Activated CD4-positive, CD25-positive, alpha-beta regulatory T cell (primary cell): ENCODE measurements around the gene CCS.
"Not testable (repeated sequence)": the region's sequence is repeated elsewhere in the genome, so short reads cannot be mapped to it uniquely, and the experiment has no call there.

Experiments
- DNase-seq, 4 experiments: peaks; one replicate each; lab custom pipeline; 2025; lab: John Stamatoyannopoulos, UW

CCS gene

GRCh38 chr11:66592457-66593302 is at the start of gene CCS, which contains the start of gene CCDC87:
TSS of gene CCS (plus strand) at chr11:66593185. CDS start at chr11:66593262, 77 bp downstream.
TSS of gene CCDC87 (minus strand) at chr11:66593063. CDS start at chr11:66593015, 48 bp downstream.
- DNase-seq = peak; percentile 96 to 99 (median 96)

- DNase-seq = peak in 3 of 4 experiments; percentile 13 to 57 (median 54)
Measured at GRCh38 chr11:66543263-66544107, 49.5 kb upstream of the CCS start.

- not testable (repeated sequence) for DNase-seq
Measured at GRCh38 chr11:66544952-66545351, 48.0 kb upstream of the CCS start.

DNA sequence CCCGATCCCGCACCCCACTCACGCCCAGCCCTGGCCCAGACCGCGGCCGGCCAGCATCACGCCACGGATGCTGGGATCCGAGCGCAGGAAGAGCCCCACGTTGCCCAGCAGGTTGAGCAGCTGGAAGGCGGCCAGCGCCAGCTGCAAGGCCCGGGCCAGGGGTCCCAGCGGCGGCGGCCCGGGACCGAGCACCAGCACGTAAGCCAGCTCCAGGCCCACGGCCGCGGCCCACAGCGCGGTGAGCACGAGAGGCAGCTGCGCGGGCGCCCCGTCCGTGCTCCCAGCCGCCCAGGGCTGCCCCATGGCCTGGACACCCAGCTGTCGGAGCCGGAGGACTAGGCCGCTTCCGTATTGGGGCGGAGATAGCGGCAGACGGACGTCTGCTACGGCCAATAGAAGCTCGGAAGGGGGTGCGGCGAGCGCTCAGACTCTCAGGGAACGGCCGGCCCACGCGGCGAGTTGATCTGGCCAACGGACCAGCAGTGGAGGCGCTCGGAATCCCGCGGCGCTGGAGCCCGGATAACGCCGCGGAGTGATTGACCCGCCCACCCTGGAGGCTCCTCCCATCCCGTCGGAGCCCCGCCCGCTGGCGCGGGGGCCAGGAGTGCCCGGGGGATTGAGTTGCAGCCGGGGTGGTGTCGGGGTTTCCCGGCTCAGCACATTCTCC is 47.2 kb upstream of the CCS start, which contains the start of gene ZDHHC24:
ZDHHC24 (minus strand) TSS at position 348 of the 667 bp plus-strand sequence; CDS start at position 303, 45 bp downstream.
- DNase-seq = peak; percentile 45 to 79 (median 68)

DNA sequence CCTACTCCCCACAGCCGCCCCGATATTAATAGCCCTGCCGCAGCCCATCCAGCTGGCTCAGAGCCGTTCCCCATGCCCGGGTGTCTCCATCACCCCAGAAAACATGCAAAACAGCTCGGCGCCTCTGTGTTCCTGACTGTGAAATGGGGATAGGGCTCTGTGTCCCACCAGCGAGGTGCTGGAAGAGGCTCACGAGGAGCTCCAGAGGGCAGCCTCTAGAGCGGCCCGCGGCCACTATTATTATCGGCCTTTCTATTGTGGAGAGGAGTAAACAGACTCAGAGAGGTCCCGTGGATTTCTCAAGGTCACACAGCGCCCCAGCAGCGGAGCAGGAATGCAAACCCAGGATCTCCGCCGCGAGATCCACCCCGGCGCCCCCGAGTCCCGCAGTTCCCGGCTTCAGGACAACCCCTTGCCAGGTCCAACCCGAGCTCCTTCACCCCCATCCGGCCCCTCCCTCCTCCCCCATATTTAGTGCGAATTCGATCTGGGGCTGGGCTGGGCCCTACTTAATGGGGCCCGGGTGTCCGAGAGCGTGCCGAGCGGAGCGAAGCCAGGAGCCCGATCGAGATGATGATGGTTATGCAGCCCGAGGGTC is 46.5 kb upstream of the CCS start, which contains the start of gene ACTN3:
ACTN3 (plus strand) TSS at position 536 of the 598 bp plus-strand sequence; CDS start at position 571, 35 bp downstream.
- DNase-seq = no peak

DNA sequence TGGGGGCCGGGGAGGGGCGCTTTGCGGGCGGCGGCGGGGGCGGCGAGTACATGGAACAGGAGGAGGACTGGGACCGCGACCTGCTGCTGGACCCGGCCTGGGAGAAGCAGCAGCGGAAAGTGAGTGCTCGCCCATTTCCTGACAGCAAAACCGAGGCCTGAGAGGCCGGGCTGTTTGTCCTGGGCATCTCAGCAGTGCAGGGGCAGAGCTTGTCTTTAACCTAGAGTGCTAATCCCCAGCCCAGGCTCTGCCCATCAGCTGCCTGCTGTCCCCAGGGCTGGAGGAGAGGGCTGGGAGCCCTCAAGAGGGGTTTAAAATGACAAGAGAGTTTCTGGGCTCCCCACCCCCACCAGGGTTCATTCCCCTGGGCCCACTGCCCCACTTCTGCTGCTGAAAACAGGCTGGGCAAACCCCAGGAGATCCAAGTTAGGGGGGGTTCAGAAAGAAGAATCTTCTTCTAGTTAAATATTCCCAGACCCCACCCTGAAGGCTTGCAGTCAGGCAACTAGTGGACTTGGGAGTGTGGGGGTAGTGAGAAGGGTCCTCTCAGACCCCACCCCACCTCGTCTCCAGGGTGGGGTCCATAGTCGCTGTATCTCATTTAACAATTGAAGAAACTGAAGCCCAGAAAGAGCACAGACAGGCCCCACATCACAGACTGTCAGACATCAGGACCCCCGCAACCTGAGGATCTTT is 45.9 kb upstream of the CCS start:
- no peak for DNase-seq

GRCh38 chr11:66547662-66548009 is 45.3 kb upstream of the CCS start:
- no peak for DNase-seq

DNA sequence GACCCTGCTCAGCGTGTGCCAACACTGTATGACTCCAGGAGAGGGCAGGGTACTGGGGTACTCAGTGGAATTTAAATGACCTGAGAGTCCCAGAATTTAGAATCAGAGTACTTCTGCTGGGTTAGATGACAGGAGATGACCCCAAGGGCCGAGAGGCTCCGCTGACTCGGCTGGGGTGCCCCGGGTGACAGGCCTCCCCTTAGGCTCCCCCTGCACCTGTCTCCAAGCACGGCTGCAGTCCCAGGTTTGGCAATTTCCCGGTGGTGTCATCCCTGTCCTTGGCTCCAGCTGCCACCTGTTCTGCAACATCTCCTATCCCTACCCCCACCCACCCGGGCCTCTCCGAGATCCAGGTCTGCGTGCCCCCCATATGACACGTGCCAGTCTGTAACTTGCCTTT is 44.9 kb upstream of the CCS start:
- DNase-seq = no peak

- no peak for DNase-seq
Measured at GRCh38 chr11:66548774-66549630, 44.0 kb upstream of the CCS start.

DNA sequence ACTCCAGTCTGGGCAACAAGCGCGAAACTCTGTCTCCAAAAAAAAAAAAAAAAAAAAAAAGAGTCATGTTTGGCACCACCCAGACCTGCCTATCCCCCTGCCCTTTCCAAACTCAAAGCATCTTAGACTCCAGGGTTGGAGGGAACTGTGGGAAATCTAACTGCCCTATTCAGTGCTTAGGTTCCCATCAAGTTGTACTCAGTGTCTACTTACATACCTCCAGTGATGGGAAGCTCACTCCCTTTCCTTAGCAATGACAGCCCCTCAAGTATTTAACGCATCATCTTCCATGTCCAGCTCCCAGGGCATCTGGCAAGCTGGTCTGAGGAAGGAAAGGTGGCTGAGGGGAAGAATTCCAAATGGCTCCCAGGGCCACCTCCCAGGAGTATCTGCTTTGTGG is 43.3 kb upstream of the CCS start:
- DNase-seq = no peak

- no peak for DNase-seq
Measured at GRCh38 chr11:66550887-66551286, 42.1 kb upstream of the CCS start.

DNA sequence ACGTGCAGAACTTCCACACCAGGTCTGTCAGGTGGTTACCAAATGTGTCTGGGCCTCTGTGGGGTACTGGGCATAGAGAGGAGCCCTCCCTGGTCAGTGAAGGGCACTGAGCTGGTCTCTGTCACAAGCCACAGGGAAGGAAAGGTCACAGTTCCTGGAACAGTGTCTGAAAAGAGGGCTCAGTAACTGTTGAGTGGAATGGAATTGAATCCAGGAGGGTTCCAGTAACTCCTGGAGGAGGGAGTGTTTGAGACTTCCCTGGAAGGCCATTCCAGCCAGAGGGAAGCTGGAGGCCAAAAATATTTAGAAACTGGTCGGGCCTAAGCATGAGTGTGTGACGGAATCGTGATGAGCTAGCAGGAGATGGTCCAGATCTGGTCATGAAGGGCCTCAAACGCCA is 38.4 kb upstream of the CCS start:
- DNase-seq = no peak

DNA sequence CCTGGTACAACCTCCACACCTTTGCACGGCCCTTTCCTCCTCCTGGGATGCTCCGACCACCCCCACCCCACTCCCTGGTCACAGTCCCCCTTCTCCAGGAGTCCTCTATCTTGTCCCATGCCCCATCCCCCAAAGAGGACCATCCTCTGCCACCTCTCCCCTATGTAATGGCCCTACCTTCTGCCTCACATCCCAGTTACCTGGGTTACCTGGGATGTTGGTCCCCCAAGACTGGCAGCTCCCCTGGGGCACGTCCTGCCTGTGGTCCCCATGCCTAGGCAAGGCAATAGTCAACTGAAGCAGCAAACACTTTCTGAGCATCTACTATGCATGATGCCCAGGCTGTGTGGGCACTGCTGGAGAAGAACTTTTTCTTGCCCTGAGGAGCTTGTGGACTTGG is 37.6 kb upstream of the CCS start:
- no peak for DNase-seq

- no peak for DNase-seq
Measured at GRCh38 chr11:66556086-66556485, 36.9 kb upstream of the CCS start.

DNA sequence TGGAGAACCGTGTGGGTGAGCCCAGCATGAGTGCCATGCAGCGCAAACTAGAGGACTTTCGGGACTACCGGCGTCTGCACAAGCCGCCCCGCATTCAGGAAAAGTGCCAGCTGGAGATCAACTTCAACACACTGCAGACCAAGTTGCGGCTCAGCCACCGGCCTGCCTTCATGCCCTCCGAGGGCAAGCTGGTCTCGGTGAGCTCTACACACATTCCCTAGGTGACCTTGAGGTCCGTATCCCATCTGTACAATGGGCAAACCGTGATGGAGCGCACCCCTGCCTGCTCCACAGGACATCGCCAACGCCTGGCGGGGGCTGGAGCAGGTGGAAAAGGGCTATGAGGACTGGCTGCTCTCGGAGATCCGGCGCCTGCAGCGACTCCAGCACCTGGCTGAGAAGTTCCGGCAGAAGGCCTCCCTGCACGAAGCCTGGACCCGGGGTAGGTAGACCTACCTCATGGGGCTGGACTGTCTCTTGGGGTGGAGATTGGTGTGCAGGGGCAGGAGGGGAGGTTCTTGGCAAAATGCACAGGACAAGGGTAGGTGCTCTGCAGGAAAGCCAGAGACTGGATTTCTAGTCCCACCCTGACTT is 35.2 kb upstream of the CCS start:
- DNase-seq = no peak

DNA sequence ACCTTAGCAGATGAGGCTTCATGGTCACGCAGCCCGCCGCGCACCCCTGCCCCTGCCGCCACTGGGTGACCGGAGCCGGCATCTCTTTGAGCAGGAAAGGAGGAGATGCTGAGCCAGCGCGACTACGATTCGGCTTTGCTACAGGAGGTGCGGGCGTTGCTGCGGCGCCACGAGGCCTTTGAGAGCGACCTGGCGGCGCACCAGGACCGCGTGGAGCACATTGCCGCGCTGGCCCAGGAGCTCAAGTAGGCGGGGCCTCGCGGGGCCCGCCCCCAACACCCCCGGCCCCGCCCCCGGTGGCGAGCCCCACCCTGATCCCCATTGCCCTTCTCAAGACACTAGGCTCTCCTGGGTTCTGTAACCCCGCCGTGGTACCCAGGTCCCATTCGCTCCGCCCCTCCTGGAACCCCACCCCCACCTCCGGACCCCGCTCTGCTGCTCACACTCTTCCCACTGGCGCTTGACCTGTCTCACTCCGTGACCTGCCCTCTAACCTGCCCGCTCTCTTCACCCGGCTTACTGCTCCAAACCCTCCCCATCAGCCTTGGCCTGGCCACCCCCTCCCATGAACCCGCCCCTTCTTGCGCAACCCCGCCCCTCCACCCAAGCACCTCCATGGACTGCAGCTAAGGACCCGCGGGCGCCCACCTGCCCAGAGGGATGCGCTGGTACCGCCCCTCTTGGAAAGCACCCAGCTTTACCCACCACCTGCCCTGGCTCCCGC is 33.7 kb upstream of the CCS start:
- DNase-seq = no peak

DNA sequence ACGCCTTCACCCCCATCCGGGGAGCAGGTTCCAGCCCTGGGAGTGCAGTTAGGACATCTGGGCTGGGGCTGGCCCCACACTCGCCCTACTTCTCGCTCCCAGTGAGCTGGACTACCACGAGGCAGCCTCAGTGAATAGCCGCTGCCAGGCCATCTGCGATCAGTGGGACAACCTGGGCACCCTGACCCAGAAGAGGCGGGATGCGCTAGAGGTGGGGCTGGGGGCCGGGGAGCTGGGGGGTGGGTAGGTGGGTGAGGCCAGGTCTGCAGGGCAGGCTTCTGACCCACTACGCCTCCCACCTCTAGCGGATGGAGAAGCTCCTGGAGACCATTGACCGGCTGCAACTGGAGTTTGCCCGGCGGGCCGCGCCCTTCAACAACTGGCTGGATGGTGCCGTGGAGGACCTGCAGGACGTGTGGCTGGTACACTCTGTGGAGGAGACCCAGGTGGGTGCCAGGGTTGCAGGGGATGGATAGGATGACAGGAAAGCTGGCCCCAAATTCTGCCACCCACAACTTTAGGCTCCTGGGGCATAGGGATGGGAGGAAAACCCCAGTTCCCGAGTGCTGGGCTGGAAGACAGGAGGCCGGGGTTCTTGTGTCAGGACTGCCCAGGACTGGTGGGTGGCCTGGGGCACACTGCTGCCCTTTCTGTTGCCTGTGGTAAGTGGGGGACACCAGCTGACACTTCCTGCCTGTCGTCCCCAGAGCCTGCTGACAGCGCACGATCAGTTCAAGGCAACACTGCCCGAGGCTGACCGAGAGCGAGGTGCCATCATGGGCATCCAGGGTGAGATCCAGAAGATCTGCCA is 32.9 kb upstream of the CCS start:
- DNase-seq = no peak
